ENCODE measurements around the gene GPR26.
"Not testable (repeated sequence)": the region's sequence is repeated elsewhere in the genome, so short reads cannot be mapped to it uniquely, and the experiment has no call there.

Gene GPR26

GRCh38 chr10:123718544-123719060, 52.4 kb downstream of the GPR26 start:
- DNase-seq: no peak

DNA sequence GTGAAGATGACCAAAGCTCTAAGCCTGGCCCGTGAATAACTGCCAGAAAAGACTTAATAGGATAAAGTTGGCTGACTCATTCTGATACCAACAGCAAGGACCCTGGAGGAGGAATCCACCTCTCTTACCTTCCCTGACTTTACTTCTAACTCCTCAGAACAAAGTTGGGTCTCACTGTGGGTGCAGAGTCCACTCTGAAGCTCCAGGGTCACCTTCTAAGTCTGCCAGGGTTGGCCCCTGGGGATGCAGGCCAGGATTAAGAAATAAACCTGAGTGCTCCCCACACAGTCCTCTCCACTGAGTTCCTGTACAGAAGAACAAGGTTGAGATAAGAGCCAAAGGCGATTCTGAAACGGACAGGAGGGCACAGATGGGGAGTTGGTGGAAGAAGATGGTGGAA, 54.4 kb downstream of the GPR26 start:
- DNase-seq: no peak

DNA sequence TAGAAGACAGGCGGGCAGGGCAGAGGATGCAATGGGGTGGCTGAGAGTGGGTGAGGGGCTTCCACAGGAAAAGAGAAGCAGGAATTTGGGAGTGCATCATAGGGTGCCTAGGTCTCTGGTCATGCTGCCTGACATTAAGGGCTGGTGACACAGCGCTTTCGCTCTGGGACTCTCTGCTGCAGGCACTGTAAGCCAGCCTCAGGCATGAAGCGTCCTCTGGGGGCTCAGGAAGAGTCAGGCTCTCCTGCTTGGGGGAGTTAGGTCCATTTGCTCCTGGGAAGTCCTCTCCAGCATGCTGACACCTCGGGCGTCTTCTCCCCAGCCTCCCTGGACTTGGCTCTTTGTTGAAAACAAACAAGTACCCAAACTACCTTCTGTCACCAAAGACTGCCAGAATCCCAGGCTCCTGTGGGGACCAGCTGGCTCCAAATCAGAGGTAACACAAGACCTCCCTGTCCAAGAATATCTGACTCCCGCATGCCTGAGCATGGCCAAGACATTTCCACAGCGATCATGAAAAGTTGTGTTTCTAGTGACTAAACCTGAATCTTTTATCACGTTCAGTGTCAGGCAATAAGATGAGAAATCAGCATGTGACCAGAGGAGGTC, 55.4 kb downstream of the GPR26 start:
- no peak for DNase-seq

DNA sequence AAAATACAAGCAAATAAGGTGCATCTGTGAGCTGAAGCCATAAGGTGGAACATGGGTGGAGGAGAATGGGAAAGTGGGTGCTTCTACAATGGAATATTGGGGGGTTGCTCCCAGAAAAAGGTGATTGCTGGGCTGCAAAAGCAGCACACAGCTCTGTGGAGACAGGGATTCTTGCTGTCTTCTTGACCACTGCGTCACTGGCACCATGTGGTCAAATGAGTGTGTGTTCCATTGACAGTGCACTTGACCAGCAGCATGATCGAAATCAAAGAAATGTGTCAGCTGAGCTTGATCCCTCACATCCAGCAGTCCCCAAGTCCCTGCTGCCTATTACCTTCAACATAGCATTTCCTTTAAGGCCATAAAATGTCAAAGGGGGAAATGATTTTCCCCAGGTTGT, 56.2 kb downstream of the GPR26 start:
- DNase-seq: no peak

DNA sequence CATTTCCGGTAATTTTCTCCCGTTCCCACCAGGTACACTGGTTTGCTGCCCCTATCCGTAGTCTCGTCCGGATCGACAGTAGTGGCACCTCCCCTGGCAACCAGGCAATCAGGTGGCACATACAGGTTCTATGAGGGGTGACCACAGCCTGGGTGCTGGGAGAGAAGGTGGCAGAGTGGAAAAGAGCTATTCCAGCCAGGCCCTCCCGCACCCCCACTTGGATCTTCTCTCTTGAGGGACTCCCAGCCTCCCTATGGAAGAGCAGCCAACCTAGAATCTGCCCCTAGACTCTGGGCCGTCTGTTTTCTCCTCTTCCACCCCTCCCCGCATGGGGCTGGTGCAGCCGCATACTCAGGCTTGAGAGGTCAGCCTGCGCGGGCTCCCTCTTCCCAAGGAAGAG, 58.6 kb downstream of the GPR26 start:
- DNase-seq: no peak

DNA sequence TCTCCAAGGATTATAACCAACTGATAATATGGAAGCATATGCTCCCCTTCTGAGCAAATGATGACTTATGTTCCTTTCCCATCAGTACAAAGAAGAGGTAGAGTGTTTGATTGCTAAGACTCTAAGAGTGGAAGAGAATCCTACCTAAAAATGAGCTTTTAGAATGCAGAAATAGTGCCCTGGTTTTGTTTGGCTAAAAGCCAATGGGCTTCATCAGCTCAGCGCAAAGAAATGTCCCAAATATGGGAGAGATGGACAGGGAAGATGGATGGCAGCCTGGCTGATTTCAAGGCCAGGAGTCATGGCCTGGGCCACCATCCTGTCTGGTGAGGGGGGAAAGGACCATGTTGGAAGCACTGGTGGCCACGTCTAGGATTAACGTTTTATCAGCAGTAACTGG, 60.2 kb downstream of the GPR26 start:
- no peak for DNase-seq

DNA sequence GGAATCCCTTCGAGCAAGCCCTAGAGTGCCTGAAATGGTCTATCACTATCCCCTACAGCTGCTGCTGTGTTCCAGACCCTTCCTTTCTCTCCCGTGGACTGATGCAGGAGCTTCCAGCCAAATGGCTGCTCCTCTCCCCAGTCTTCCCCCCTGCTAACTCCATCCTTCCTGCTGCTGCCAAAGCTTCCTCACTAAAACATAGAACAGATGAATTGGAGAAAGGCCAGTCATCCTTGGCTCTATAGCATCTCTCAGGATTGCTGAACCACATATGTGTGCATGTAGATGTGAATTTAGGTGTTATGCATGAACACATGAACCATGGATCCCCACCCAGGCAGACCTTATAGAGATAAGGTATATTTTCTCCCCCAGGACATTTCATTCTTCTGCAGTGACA, 60.7 kb downstream of the GPR26 start:
- no peak for DNase-seq

- DNase-seq: no peak
These were observed 63.4 kb downstream of the GPR26 start for GRCh38 chr10:123729523-123729922.

DNA sequence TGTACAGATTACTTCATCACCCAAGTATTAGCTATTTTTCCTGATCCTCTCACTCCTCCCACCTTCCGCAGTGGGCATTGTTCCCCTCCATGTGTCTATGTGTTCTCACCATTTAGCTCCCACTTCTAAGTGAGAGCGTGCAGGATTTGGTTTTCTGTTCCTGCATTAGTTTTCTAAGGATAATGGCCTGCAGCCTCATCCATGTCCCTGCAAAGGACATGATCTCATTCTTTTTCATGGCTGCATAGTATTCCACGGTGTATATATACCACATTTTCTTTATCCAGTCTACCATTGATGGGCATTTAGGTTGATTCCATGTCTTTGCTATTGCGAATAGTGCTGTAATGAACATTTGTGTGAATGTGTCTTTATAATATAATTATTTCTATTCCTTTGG, 70.8 kb downstream of the GPR26 start:
- not testable (repeated sequence) for DNase-seq

DNA sequence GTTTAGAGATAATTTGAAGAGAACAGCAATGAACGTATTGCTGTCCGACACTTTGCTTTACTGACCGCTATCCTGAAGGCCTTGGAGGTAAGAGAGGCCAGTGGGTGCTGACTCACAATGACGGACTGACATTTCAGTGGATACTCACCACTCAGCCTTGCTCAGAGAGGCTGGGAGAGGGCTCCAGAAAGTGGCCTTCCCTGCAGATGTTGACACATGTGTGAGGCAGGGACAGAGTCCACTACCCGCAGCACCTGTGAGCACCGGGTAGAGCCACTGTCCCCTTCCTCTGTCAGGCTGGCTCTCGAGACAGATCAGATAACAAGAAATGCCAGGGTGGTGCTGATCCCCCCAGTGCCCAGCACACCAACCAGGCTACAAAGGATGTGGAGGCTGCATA, 75.0 kb downstream of the GPR26 start:
- DNase-seq: no peak

DNA sequence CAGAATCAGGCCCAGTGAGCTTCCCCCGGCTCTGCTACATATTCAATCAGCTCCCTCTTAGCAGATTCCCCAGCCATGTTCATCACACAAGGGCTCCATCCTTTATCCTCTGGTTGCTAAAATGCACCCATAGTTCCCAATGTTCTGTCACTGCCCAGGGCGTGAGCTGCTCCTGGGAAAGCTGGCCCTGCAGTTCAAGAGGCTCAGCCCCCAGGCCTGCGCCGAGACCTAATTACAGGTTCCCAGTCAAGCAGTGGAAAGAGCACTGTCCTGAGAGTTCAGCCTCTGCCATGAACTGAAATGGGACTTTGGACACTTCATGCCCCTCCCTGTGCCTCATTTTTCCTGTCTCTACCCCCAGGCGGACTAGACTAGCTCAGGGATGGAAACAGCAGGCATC, 75.6 kb downstream of the GPR26 start:
- no peak for DNase-seq

DNA sequence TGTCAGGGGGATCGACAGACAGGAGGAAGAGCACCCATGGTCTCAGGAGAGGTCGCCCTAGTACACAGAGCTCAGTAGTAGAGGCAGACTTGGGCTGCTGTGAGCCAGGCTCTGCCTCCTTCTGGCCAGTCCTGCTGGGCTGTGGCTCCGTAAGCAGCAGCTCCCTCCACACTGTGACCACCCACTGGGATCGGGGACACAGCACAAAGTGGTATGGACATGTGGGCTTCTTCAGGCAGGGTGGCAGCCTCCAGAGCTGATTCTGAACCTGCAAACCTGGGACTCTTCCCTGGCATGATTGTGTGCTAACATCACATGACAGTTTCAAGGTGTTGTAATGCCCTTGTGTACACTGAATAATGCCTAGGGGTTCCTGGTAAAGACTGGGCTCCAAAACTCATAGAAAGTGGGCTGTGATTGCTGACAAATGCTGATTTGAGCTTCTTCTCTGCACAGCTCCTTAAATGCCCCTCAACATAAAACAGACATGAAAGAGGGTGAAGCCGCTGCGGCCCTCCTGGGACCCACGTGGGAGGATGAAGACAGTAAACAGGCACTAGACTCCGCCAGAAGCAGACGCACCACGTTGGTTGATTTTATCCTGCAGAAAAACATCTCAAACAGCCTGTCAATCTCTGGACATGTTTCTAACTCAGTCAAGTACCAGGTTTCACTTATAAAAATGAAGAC, 76.7 kb downstream of the GPR26 start:
- DNase-seq: no peak

DNA sequence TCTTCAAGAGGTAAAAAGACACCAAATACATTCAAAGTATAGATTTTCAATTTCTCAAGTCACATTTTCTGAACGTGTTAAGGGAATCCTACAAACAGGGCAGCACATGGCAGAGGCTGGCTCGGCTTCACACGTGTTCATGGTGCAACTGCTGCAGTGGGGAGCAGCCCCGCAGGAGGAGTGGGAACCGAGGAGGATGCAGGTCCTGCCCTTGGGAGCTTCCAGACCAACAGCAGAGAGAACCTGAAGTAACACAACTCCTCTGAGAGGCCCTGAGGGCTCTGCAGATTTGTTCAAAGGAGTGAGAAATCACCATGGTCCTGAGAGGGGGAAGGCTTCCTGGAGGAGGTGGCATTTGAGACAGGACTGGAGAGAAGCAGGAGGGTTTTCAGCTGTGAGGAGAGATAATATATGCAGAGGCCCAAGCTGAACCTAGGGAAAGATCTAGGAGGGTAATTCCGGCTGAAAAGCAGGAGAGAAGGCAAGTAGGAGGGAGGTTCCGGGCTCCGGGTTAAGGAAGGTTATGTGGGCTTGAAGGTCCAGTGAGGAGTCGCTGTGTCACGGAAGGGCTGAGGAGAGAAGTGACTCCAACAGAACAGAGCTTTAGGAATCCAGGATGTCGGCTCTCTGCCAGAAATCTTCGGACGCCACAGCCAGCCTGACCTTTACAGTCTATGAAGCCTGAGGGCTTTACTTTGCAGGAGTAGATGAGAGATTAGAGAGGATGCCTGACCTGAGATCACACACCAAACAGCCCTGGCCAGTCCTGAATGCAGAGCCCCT, 77.5 kb downstream of the GPR26 start:
- DNase-seq: no peak

DNA sequence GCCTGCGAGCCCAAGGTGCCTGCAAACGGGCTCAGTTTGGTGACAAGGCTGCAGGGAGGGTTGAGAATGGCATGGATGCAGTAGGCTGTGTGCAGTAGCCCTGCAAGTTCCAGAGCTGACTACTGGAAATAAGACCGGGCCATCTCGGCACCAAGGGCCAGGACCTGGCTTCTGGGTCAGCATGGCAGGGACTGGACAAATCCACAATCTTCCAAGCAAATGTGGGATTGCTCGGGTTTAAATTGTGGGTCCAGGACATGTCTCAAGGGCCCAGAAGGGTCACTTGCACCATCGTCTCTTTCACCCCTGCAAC, 78.0 kb downstream of the GPR26 start:
- DNase-seq: no peak

Measured in RPMI8226 (cell line).